ENCODE measurements around the gene CDCA3. TPM values are rescaled to one million over a fixed set of nuclear protein-coding genes. Genes with fewer than 3 reads are reported as not detected.
A peak's percentile ranks its signal among the peaks of the same experiment; 100 is the strongest.
"Not testable (repeated sequence)": the region's sequence is repeated elsewhere in the genome, so short reads cannot be mapped to it uniquely, and the experiment has no call there.

The CDCA3 gene
- total RNA-seq, 4 donors from 2014 or later: 0.47 to 1.6 (median 1.1) TPM

- peak in 2 of 3 donors; percentile 51 to 75 for TF ChIP-seq CTCF (IDR thresholded peaks at IDR 0.05)
- ATAC-seq (ENCODE audit: low FRiP score) (peak; percentile 0), DNase-seq (ENCODE audit: low spot score) (peak; percentile 70)
Observed at GRCh38 chr12:6869049-6870021, 18.2 kb upstream of the CDCA3 start.

GRCh38 chr12:6868211-6869048 is 17.3 kb upstream of the CDCA3 start:
- no peak for TF ChIP-seq CTCF (IDR thresholded peaks at IDR 0.05)
- no peak for ATAC-seq (ENCODE audit: low FRiP score)
- no peak for DNase-seq (ENCODE audit: low spot score)

GRCh38 chr12:6867413-6868210 is 16.5 kb upstream of the CDCA3 start, which contains the start of gene TPI1:
TPI1 (plus strand) TSS chr12:6867531; CDS start chr12:6867567, 36 bp downstream.
- DNase-seq (ENCODE audit: low spot score) (peak; percentile 41), ATAC-seq (ENCODE audit: low FRiP score) (peak; percentile 79)
- TF ChIP-seq CTCF (IDR thresholded peaks at IDR 0.05): no peak

- TF ChIP-seq CTCF (IDR thresholded peaks at IDR 0.05): no peak
- DNase-seq (ENCODE audit: low spot score) (no peak), ATAC-seq (ENCODE audit: low FRiP score) (peak; percentile 1)
Observed at GRCh38 chr12:6866920-6867412, 15.9 kb upstream of the CDCA3 start.

GRCh38 chr12:6866163-6866919 is 15.3 kb upstream of the CDCA3 start:
- DNase-seq (ENCODE audit: low spot score) (no peak), ATAC-seq (ENCODE audit: low FRiP score) (no peak)
- no peak for TF ChIP-seq CTCF (IDR thresholded peaks at IDR 0.05)

GRCh38 chr12:6865307-6865706 is 14.2 kb upstream of the CDCA3 start:
- not testable (repeated sequence) for ATAC-seq (ENCODE audit: low FRiP score)

More at GRCh38 chr12:6865307-6865706, 14.2 kb upstream of the CDCA3 start:
- not testable (repeated sequence) for DNase-seq (ENCODE audit: low spot score)

Data from omental fat pad (tissue), 4 donors.